Motor neuron (in vitro differentiated cells): ENCODE results near the gene MKKS. TPM values are rescaled to one million over a fixed set of nuclear protein-coding genes. Genes with fewer than 3 reads are reported as not detected.
"Not testable (repeated sequence)": the region's sequence is repeated elsewhere in the genome, so short reads cannot be mapped to it uniquely, and the experiment has no call there.

Source experiments
- ATAC-seq, 8 experiments: fragments of 200-7000 bp; cut with Tn5 transposase; replicated peaks in 6 of 8; 2 replicates each; pipeline ENCODE4 v1.8.0; 2021; ENCODE audit warnings: mild to moderate bottlenecking in 8 of 8, moderate library complexity in 8 of 8
- H3K27ac ChIP-seq, 2 donors: fragments of 250-450 bp; sonication (Bioruptor Pico); 2 replicates each; pipeline ENCODE4 v1.9.0; 2021; ENCODE audit warnings: antibody characterized with exemption in 2 of 2, mild to moderate bottlenecking in 2 of 2, moderate library complexity in 1 of 2
- H3K4me1 ChIP-seq, 2 donors: fragments of 250-450 bp; sonication (Bioruptor Pico); replicated peaks in 1 of 2; 2 replicates each; pipeline ENCODE4 v1.6.1; 2021; ENCODE audit warnings: antibody characterized with exemption in 2 of 2, mild to moderate bottlenecking in 2 of 2, moderate library complexity in 1 of 2
- H3K4me3 ChIP-seq, 5 donors: fragments of 250-450 bp; sonication (Bioruptor Pico); 2 replicates each; pipeline ENCODE4 v1.9.0; 2021; ENCODE audit warnings: antibody characterized with exemption in 5 of 5, mild to moderate bottlenecking in 5 of 5, moderate library complexity in 4 of 5
- WGBS, 10 experiments: fragments of 450-650 bp; shearing (Covaris generic); methylation state at CpG; one replicate each; pipeline ENCODE4 v1.0.0; 2022; 5-methylcytosine and 5-hydroxymethylcytosine counted together
- in situ Hi-C, 9 experiments: fragments of 400-800 bp; cut with MboI; loops; one replicate each; pipeline ENCODE4 v1.15.0; 2021; ENCODE audit warnings: low sequenced_read_pairs in 9 of 9, low pct_unique_long_range_greater_than_20kb in 2 of 9; ENCODE audit not compliant: unreplicated experiment in 9 of 9
- total RNA-seq, 8 experiments: library from RNA; unstranded; fragments of 300-600 nt; gene quantifications; 2 replicates each; pipeline versions ENCODE4 v1.2.3 to v1.2.4, GENCODE V29; 2022

Gene MKKS
- total RNA-seq, 8 experiments from 2014 or later, result 8.5 to 18.7 (median 14.1) TPM

- Histone ChIP-seq H3K27ac (no peak overlapping the region), H3K4me3 (no peak overlapping the region), H3K4me1 (no peaks in the 10 kb centered on the region)
- in situ Hi-C loops, result loop anchor here in 2 of 9 experiments (25.0 kb wide), 1 partner anchor 417 kb away; no protein-coding TSS in a partner anchor
- 67 to 100% (median 90%) methylated on average over 1 to 2 of the region's 2 CpGs; no CpG with 5 or more reads in 2 of the 10 experiments for WGBS, 10 experiments
- ATAC-seq, result no peak
Measured at GRCh38 chr20:10404023-10404628, 29.9 kb downstream of the MKKS start.

- 40 to 100% (median 85%) methylated on average over 1 to 3 of the region's 3 CpGs; no CpG with 5 or more reads in 2 of the 10 experiments for WGBS, 10 experiments
- Histone ChIP-seq H3K4me1 (no peaks in the 10 kb centered on the region), H3K4me3 (no peak overlapping the region), H3K27ac (no peak overlapping the region)
- no peak for ATAC-seq
- in situ Hi-C loops, result loop anchor here in 2 of 9 experiments (25.0 kb wide), 1 partner anchor 416 kb away; no protein-coding TSS in a partner anchor
Measured at GRCh38 chr20:10402938-10403608, 30.9 kb downstream of the MKKS start.

- 45 to 71% (median 65%) methylated on average over 2 to 3 of the region's 3 CpGs; no CpG with 5 or more reads in 5 of the 10 experiments for WGBS, 10 experiments
- H3K4me1 ChIP-seq, result no peaks in the 10 kb centered on the region
- no peak for ATAC-seq
Measured at GRCh38 chr20:10398834-10399369, 35.1 kb downstream of the MKKS start.

GRCh38 chr20:10394752-10395151 lies 39.3 kb downstream of the MKKS start:
- no CpG with 5 or more reads among the region's 32 CpGs for WGBS, 10 experiments
- in situ Hi-C loops, ATAC-seq, H3K4me3 ChIP-seq, H3K4me1 ChIP-seq, H3K27ac ChIP-seq: not testable (repeated sequence)

More at GRCh38 chr20:10398834-10399369, 35.1 kb downstream of the MKKS start:
- Histone ChIP-seq H3K4me3 (no peak overlapping the region), H3K27ac (no peak overlapping the region)
- in situ Hi-C loops, result no loop called here

- H3K4me1 ChIP-seq, result no peaks in the 10 kb centered on the region
- WGBS, 10 experiments, result 29 to 100% (median 86%) methylated on average over 1 to 2 of the region's 2 CpGs; no CpG with 5 or more reads in 3 of the 10 experiments
- in situ Hi-C loops, result no loop called here
- H3K27ac ChIP-seq, result no peak overlapping the region
- ATAC-seq, result no peak
- H3K4me3 ChIP-seq, result no peak overlapping the region
Measured at GRCh38 chr20:10390709-10391108, 43.3 kb downstream of the MKKS start.

GRCh38 chr20:10388597-10388996 lies 45.4 kb downstream of the MKKS start:
- ATAC-seq, result peak in 4 of 8 experiments; percentile 36 to 66 (median 42)
- Histone ChIP-seq H3K4me1 (no peaks in the 10 kb centered on the region), H3K4me3 (no peak overlapping the region), H3K27ac (no peak overlapping the region)
- in situ Hi-C loops, result no loop called here
- 37 to 96% (median 73%) methylated on average over 1 to 4 of the region's 4 CpGs for WGBS, 10 experiments

GRCh38 chr20:10387686-10388085 lies 46.3 kb downstream of the MKKS start:
- H3K4me3 ChIP-seq, result no peak overlapping the region
- no peak for ATAC-seq
- no peak overlapping the region for H3K27ac ChIP-seq
- 44 to 100% (median 90%) methylated on average over 1 to 4 of the region's 4 CpGs for WGBS, 10 experiments
- H3K4me1 ChIP-seq, result no peaks in the 10 kb centered on the region
- in situ Hi-C loops, result no loop called here

- H3K4me1 ChIP-seq, result no peaks in the 10 kb centered on the region
- in situ Hi-C loops, result no loop called here
- ATAC-seq, result no peak
- 20 to 100% (median 89%) methylated on average over 2 to 4 of the region's 4 CpGs for WGBS, 10 experiments
- H3K27ac ChIP-seq, result no peak overlapping the region
- no peak overlapping the region for H3K4me3 ChIP-seq
Measured at GRCh38 chr20:10385850-10386544, 48.0 kb downstream of the MKKS start.

- no peak for ATAC-seq
- Histone ChIP-seq H3K4me3 (no peak overlapping the region), H3K27ac (no peak overlapping the region), H3K4me1 (no peaks in the 10 kb centered on the region)
- WGBS, 10 experiments, result 25 to 100% (median 56%) methylated on average over 1 to 2 of the region's 2 CpGs; no CpG with 5 or more reads in 3 of the 10 experiments
- in situ Hi-C loops, result no loop called here
Measured at GRCh38 chr20:10381477-10381876, 52.5 kb downstream of the MKKS start.

GRCh38 chr20:10379761-10380160 lies 54.3 kb downstream of the MKKS start:
- in situ Hi-C loops, result no loop called here

GRCh38 chr20:10376270-10377075 lies 57.5 kb downstream of the MKKS start:
- H3K4me3 ChIP-seq, result no peak overlapping the region
- no peaks in the 10 kb centered on the region for H3K4me1 ChIP-seq
- no peak overlapping the region for H3K27ac ChIP-seq
- in situ Hi-C loops, result no loop called here
- 0 to 88% (median 73%) methylated on average over 1 to 5 of the region's 6 CpGs; no CpG with 5 or more reads in 1 of the 10 experiments for WGBS, 10 experiments
- peak in 3 of 8 experiments; percentile 59 to 99 (median 72) for ATAC-seq

More at GRCh38 chr20:10379761-10380160, 54.3 kb downstream of the MKKS start:
- no peaks in the 10 kb centered on the region for H3K4me1 ChIP-seq
- no peak for ATAC-seq
- H3K27ac ChIP-seq, result no peak overlapping the region
- no peak overlapping the region for H3K4me3 ChIP-seq
- 50 to 89% (median 74%) methylated on average over 4 to 7 of the region's 7 CpGs for WGBS, 10 experiments

GRCh38 chr20:10375191-10375590 lies 58.8 kb downstream of the MKKS start:
- Histone ChIP-seq H3K4me1 (no peaks in the 10 kb centered on the region), H3K27ac (no peak overlapping the region), H3K4me3 (no peak overlapping the region)
- in situ Hi-C loops, result no loop called here
- ATAC-seq, result no peak
- WGBS, 10 experiments, result 0 to 100% (median 80%) methylated on average over 1 to 2 of the region's 2 CpGs; no CpG with 5 or more reads in 4 of the 10 experiments
